Pancreas (tissue), 10 donors: ENCODE data around the gene SEPTIN10. TPM values are rescaled to one million over a fixed set of nuclear protein-coding genes. Genes with fewer than 3 reads are reported as not detected.
A peak's percentile ranks its signal among the peaks of the same experiment; 100 is the strongest.

Experiments
- ATAC-seq, 4 donors: fragments of 200-7000 bp; cut with Tn5 transposase; one replicate each; pipeline versions ENCODE4 v1.8.0 to v1.9.1; 2020; ENCODE audit warnings: mild to moderate bottlenecking in 4 of 4, moderate library complexity in 4 of 4
- DNase-seq, 6 donors: peaks; one replicate each; pipeline ENCODE4 v3.0.0-alpha.2; 2020
- FAIRE-seq: peaks from 2 replicates; lab custom pipeline; 2012; peaks lifted over from hg19 to GRCh38; lab: Jason Lieb, UNC
- H3K27ac ChIP-seq, 4 donors: fragments of 200-600 bp; sonication (generic); 1 replicate in 3 of 4; 2 replicates in 1 of 4; pipeline versions ENCODE4 v1.5.0 to v1.8.0; 2020
- H3K27me3 ChIP-seq, 4 donors: fragments of 200-600 bp; one replicate each; pipeline ENCODE4 v1.8.0; 2021
- H3K36me3 ChIP-seq, 3 donors: fragments of 200-600 bp; sonication (generic) in 1 of 3; one replicate each; pipeline versions ENCODE4 v1.5.0 to v1.8.0; 2020 to 2021
- H3K4me1 ChIP-seq, 3 donors: fragments of 200-600 bp; one replicate each; pipeline ENCODE4 v1.8.0; 2021
- H3K4me3 ChIP-seq, 4 donors: fragments of 200-600 bp; sonication (generic) in 2 of 4; one replicate each; pipeline versions ENCODE4 v1.5.0 to v1.8.0; 2020 to 2021
- H3K9me3 ChIP-seq, 4 donors: fragments of 200-600 bp; one replicate each; pipeline ENCODE4 v1.8.0; 2021
- CTCF ChIP-seq, 4 donors: fragments of 200-600 bp; sonication (generic) in 3 of 4; IDR thresholded peaks; one replicate each; pipeline versions ENCODE4 v1.5.0 to v1.8.0; 2021; ENCODE audit warnings: antibody characterized with exemption in 4 of 4
- WGBS, 2 donors: extraction: QIAGEN DNeasy Blood & Tissue Kit; methylation state at CpG; one replicate each; pipeline ENCODE4 v1.1.7; 2013; 5-methylcytosine and 5-hydroxymethylcytosine counted together
- intact Hi-C, 3 donors: fragments of 100-400 bp; cut with DNase I; formaldehyde crosslinking; loops; one replicate each; pipeline versions ENCODE4 v1.11.1 to v1.14.2; 2022
- polyA plus RNA-seq, 2 donors: library from polyadenylated mRNA; stranded (reverse); fragments of 200-250 nt; gene quantifications; one replicate each; pipeline ENCODE4 v1.2.3, GENCODE V29; 2013
- total RNA-seq, 6 donors: library from RNA; stranded (reverse); fragmentation: NEBNext Ultra II Directional in 4 of 6; extraction: Animal tissue kit (Norgen Biotek cat#: 25700) in 4 of 6; gene quantifications; one replicate each; pipeline versions ENCODE4 v1.2.1 to v1.2.4, GENCODE V29; 2021 to 2023
- donor health status: healthy with polysubstance abuse.
- donor health status: DM: no; HTN: no; CAD: no; lungs with moderate emphysema.
- donor health status: DM: no; HTN: no; CAD: no.
- donor health status: control.
- donor health status: control.
- donor health status: Bipolar disorder and iron deficiency.
- donor health status: DM: yes; HTN: yes; CAD: no.
- donor health status: DM: no; HTN: no; CAD: no.
- donor health status: DM: no; HTN: no; CAD: no.
- donor health status: DM: yes; HTN: yes; CAD: no.

Gene SEPTIN10
- total and polyA plus RNA-seq, 8 donors, result 7.9 to 27.1 (median 16.2) TPM

GRCh38 chr2:109613081-109613921 is 465 bp downstream of the SEPTIN10 start:
- peak overlapping the region; percentile 51 to 83 (median 73) for H3K4me3 ChIP-seq
- no peak for TF ChIP-seq CTCF (IDR thresholded peaks at IDR 0.05)
- WGBS, 2 donors, result 1% methylated on average over 77 to 82 of the region's 82 CpGs
- no peak for FAIRE-seq
- H3K27ac ChIP-seq, result peak overlapping the region; percentile 88 to 96 (median 93)
- intact Hi-C loops, result no loop called here
- H3K27me3 ChIP-seq, result no peaks in the 10 kb centered on the region
- DNase-seq, result peak in 5 of 6 donors; percentile 38 to 80 (median 54)
- ATAC-seq, result peak; percentile 14 to 40 (median 30)
- no peaks in the 10 kb centered on the region for H3K36me3 ChIP-seq
- no peaks in the 10 kb centered on the region for H3K9me3 ChIP-seq
- peaks cover 8 to 23% (median 9%) of the 10 kb centered on the region in 3 donors for H3K4me1 ChIP-seq

GRCh38 chr2:109611467-109612095 is 2.2 kb downstream of the SEPTIN10 start:
- TF ChIP-seq CTCF (IDR thresholded peaks at IDR 0.05), result no peak
- ATAC-seq, result no peak
- H3K36me3 ChIP-seq, result no peaks in the 10 kb centered on the region
- H3K4me1 ChIP-seq, result peaks cover 4 to 19% (median 8%) of the 10 kb centered on the region in 3 donors
- FAIRE-seq, result no peak
- H3K27me3 ChIP-seq, result no peaks in the 10 kb centered on the region
- WGBS, 2 donors, result 79 to 86% methylated on average over 5 of the region's 5 CpGs
- no peak for DNase-seq
- H3K4me3 ChIP-seq, result no peak overlapping the region
- no peak overlapping the region for H3K27ac ChIP-seq
- no peaks in the 10 kb centered on the region for H3K9me3 ChIP-seq
- intact Hi-C loops, result no loop called here

- H3K4me1 ChIP-seq, result peaks cover 0 to 10% (median 8%) of the 10 kb centered on the region in 3 donors
- H3K27me3 ChIP-seq, result no peaks in the 10 kb centered on the region
- H3K27ac ChIP-seq, result no peak overlapping the region
- no peak for TF ChIP-seq CTCF (IDR thresholded peaks at IDR 0.05)
- intact Hi-C loops, result no loop called here
- no peak for ATAC-seq
- no peaks in the 10 kb centered on the region for H3K36me3 ChIP-seq
- 84 to 89% methylated on average over 8 of the region's 8 CpGs for WGBS, 2 donors
- DNase-seq, result no peak
- H3K4me3 ChIP-seq, result no peak overlapping the region
- no peaks in the 10 kb centered on the region for H3K9me3 ChIP-seq
- no peak for FAIRE-seq
Observed at GRCh38 chr2:109609352-109610024, 4.3 kb downstream of the SEPTIN10 start.

GRCh38 chr2:109607766-109608165 is 6.0 kb downstream of the SEPTIN10 start:
- no peaks in the 10 kb centered on the region for H3K27me3 ChIP-seq
- 83 to 86% methylated on average over 2 of the region's 2 CpGs for WGBS, 2 donors
- FAIRE-seq (no peak), DNase-seq (no peak), ATAC-seq (no peak)
- no peak for TF ChIP-seq CTCF (IDR thresholded peaks at IDR 0.05)
- no peaks in the 10 kb centered on the region for H3K9me3 ChIP-seq
- intact Hi-C loops, result no loop called here
- no peaks in the 10 kb centered on the region for H3K36me3 ChIP-seq
- no peak overlapping the region for H3K4me3 ChIP-seq
- H3K27ac ChIP-seq, result no peak overlapping the region
- peaks cover 0 to 10% (median 6%) of the 10 kb centered on the region in 3 donors for H3K4me1 ChIP-seq
